Epithelial cell of esophagus (primary cell): ENCODE data around the gene NOC2L.

Source experiments
- DNase-seq: peaks from one replicate; pipeline ENCODE4 v3.0.0; 2010; ENCODE audit warnings: low read depth
- H3K4me3 ChIP-seq: 2 replicates; pipeline ENCODE4 v1.5.1; 2011; ENCODE audit warnings: mild to moderate bottlenecking, low read length, control low read depth
- CTCF ChIP-seq: IDR thresholded peaks from 2 replicates; pipeline ENCODE4 v1.5.1; 2011; ENCODE audit warnings: low read depth, mild to moderate bottlenecking, low read length, control low read depth, inconsistent platforms; ENCODE audit not compliant: insufficient read depth; ENCODE audit errors: missing control alignments

NOC2L gene

GRCh38 chr1:909861-910310 is 49.2 kb downstream of the NOC2L start:
- no peak overlapping the region for H3K4me3 ChIP-seq
- no peak for DNase-seq
- no peak for TF ChIP-seq CTCF

- no peak for DNase-seq
- no peak overlapping the region for H3K4me3 ChIP-seq
- no peak for TF ChIP-seq CTCF
These were observed 50.4 kb downstream of the NOC2L start for GRCh38 chr1:908661-909060.

- no peak overlapping the region for H3K4me3 ChIP-seq
- no peak for DNase-seq
- no peak for TF ChIP-seq CTCF
These were observed 51.2 kb downstream of the NOC2L start for GRCh38 chr1:907611-908451.

DNA sequence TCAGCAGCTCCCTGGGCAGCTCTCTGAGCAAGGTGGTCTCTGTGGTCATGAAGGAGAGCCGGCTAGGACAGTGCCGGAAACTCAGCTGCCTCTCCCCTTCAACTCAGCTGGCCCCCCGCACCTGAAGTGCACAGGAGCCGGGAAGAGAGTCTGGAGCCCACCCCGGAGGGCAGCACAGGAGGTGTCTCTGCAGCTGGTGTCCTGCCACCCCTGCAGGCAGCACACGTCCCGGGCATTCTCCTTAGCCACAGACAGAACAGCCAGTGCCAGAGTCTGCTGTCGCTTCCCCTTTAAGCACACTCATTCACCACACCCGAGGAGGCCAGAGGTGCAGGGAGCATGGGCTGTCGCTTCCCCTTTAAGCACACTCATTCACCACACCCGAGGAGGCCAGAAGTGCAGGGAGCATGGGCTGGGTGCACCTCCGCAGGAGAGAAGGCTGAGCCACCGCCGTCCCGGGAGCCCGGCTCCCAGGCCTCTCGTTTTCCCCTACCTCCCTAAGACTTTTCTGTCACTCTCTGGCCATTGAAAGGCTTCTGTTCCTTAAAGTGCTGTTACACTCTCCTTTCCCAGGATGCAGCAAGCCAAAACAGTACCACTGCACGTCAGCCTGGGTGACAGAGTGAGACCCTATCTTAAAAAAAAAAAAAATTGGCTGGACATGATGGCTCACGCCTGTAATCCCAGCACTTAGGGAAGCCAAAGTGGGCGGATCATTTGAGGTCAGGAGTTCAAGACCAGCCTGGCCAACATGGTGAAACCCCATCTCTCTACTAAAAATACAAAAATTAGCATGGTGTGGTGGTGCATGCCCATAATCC is 52.2 kb downstream of the NOC2L start:
- H3K4me3 ChIP-seq: no peak overlapping the region
- TF ChIP-seq CTCF: no peak
- DNase-seq: peak; percentile 69

- no peak for TF ChIP-seq CTCF
- no peak overlapping the region for H3K4me3 ChIP-seq
- no peak for DNase-seq
These were observed 53.1 kb downstream of the NOC2L start for GRCh38 chr1:905811-906599.

DNA sequence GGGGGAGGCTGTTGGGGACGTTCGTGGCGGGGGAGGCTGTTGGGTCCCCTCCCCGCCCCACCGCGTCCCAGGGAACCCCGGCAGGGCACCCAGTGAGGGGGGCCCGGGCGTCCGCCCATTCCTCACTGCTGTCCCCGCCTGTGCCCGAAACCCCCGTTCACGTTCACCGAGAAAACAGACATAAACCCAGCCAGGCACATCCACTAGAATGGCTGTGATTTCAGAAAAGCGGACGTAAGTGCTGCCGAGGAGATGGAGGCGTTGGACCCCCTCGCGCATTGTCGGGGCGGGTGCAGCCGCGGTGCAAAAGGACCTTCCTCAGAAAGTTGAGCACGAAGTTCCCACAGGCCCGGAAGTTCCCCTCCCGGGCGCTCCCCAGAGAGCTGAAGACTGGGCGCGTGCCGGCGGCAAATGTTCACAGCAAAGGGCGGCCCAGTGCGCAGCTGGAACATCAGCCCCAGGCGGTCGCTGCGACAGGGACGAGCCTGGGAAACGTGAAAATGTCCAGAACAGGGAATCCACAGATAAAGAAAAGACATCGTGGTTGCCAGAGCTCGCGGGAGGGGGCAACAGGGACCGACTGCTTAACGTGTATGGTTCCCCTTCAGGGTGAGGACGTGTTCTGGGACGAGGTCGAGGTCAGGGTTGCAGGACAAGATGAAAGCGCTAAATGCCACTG is 53.8 kb downstream of the NOC2L start:
- peak overlapping the region; percentile 43 for H3K4me3 ChIP-seq
- no peak for TF ChIP-seq CTCF
- no peak for DNase-seq
